Lower leg skin (tissue), 4 donors: ENCODE measurements around the gene ARHGAP10. TPM values are rescaled to one million over a fixed set of nuclear protein-coding genes. Genes with fewer than 3 reads are reported as not detected.

Source experiments
- DNase-seq, 2 donors: peaks; one replicate each; pipeline ENCODE4 v3.0.0-alpha.2; 2019; ENCODE audit warnings: low spot score in 2 of 2
- H3K4me3 ChIP-seq: fragments of 200-600 bp; sonication (generic); 2 replicates; pipeline ENCODE4 v1.5.1; 2017; ENCODE audit warnings: mild to moderate bottlenecking, low read depth; ENCODE audit not compliant: poor library complexity, severe bottlenecking
- CTCF ChIP-seq, 3 donors: fragments of 450-650 bp; IDR thresholded peaks; one replicate each; pipeline ENCODE4 v1.5.1; 2016; ENCODE audit warnings: antibody characterized with exemption in 3 of 3, mild to moderate bottlenecking in 3 of 3, moderate library complexity in 2 of 3
- POLR2A ChIP-seq, 2 donors: fragments of 450-650 bp; IDR thresholded peaks; one replicate each; pipeline ENCODE4 v1.6.1; 2016 to 2017; ENCODE audit warnings: antibody characterized with exemption in 2 of 2, mild to moderate bottlenecking in 1 of 2, moderate library complexity in 1 of 2
- WGBS, 2 donors: methylation state at CpG; one replicate each; pipeline ENCODE4 v1.1.5; 2018; 5-methylcytosine and 5-hydroxymethylcytosine counted together
- intact Hi-C: fragments of 100-400 bp; cut with DNase I; formaldehyde crosslinking; loops from one replicate; pipeline ENCODE4 v1.15.0; 2023; ENCODE audit warnings: low total_unique reads
- total RNA-seq, 4 donors: library from RNA; depleted of rRNA; stranded (reverse); fragments of >200 nt; gene quantifications; one replicate each; pipeline ENCODE4 v1.1.0, GENCODE V29; 2016

ARHGAP10 gene
- total RNA-seq, 4 donors from 2014 or later, result 30.6 to 45.8 (median 37.9) TPM

GRCh38 chr4:147824884-147825283, 93.0 kb downstream of the ARHGAP10 start:
- 97 to 98% methylated on average over 4 of the region's 4 CpGs for WGBS, 2 donors
- DNase-seq, result no peak
- H3K4me3 ChIP-seq, result no peak overlapping the region
- intact Hi-C loops, result no loop called here
- TF ChIP-seq POLR2A (IDR thresholded peaks at IDR 0.05) (no peak), CTCF (IDR thresholded peaks at IDR 0.05) (no peak)

DNA sequence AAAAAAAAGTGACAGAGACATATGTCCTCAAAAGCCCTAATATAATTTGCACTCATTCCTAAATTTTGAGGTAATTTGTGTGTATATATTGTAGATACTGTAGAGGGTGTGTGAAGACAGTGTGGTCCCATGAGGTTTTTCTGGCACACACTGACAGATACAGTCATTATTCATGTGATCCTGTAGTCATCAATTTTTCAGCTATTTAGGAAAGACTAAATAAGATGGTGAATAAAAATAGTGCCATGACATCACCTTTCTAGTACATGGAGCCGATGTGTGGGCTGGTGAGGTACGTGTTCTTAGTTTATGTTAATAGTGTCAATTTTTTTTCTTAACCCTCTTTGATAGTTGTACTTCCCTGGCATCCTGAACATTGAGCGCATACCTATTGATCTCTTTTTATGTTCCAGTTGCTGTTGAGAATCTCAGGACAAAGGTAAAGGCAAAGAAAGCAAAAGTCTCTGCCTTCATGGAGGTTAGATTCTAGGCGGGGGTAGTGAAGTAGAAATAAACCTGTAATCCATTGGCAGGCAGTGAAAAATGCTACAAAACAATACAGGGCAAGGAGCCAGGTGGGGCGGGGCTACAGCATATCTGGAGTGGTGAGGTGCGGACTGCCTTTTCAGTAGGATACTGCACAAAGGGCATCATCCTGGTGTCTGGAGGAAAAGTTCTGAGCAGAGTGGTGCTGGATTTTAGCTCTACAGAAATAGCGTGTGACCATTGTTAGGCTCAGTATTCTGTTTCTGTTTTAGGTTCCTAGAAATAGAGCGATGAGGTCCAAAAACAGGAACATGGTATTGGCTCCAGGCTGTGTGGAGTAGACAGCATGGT, 93.8 kb downstream of the ARHGAP10 start:
- WGBS, 2 donors, result 66% methylated on average over 8 of the region's 8 CpGs
- intact Hi-C loops, result loop anchor here (2.0 kb wide), 1 partner anchor 75 kb away; no protein-coding TSS in a partner anchor
- DNase-seq, result no peak
- TF ChIP-seq CTCF (IDR thresholded peaks at IDR 0.05) (no peak), POLR2A (IDR thresholded peaks at IDR 0.05) (no peak)
- no peak overlapping the region for H3K4me3 ChIP-seq

DNA sequence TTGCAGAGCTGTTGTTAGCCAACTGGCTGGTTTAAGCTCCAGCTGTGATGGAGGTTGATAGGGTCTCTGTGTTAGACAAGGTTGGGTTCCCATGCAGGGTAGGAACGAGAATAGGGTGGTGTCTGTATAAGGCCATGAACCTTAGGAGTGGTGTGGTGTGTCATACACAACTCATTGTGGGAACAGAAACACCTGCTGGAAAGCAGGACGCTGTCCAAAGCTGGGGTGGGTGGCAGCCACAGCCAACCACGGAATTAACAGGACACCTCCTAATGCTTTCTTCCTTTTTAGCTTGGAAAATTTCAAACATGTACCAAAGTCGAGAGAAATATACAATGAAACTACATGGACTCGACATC, 94.4 kb downstream of the ARHGAP10 start:
- no peak overlapping the region for H3K4me3 ChIP-seq
- no peak for DNase-seq
- no peak for TF ChIP-seq POLR2A (IDR thresholded peaks at IDR 0.05)
- TF ChIP-seq CTCF (IDR thresholded peaks at IDR 0.05), result no peak
- intact Hi-C loops, result loop anchor here (2.0 kb wide), 1 partner anchor 75 kb away; no protein-coding TSS in a partner anchor
- 76 to 77% methylated on average over 5 of the region's 5 CpGs for WGBS, 2 donors

GRCh38 chr4:147828331-147828905, 96.5 kb downstream of the ARHGAP10 start:
- DNase-seq, result no peak
- 38 to 39% methylated on average over 3 of the region's 3 CpGs for WGBS, 2 donors
- no peak overlapping the region for H3K4me3 ChIP-seq
- TF ChIP-seq POLR2A (IDR thresholded peaks at IDR 0.05) (no peak), CTCF (IDR thresholded peaks at IDR 0.05) (no peak)
- intact Hi-C loops, result no loop called here

GRCh38 chr4:147829401-147830101, 97.7 kb downstream of the ARHGAP10 start:
- 50 to 51% methylated on average over 13 of the region's 13 CpGs for WGBS, 2 donors
- DNase-seq, result peak; percentile 80 to 89

More at GRCh38 chr4:147829401-147830101, 97.7 kb downstream of the ARHGAP10 start:
- H3K4me3 ChIP-seq, result no peak overlapping the region
- intact Hi-C loops, result no loop called here
- TF ChIP-seq CTCF (IDR thresholded peaks at IDR 0.05) (no peak), POLR2A (IDR thresholded peaks at IDR 0.05) (no peak)
